Measurements from ENCODE around the gene TTC31.
A peak's percentile ranks its signal among the peaks of the same experiment; 100 is the strongest.

The TTC31 gene

GRCh38 chr2:74505448-74506246, 22.8 kb downstream of the TTC31 start:
- no peak for DNase-seq

- DNase-seq: peak; percentile 99
Observed at GRCh38 chr2:74507145-74507925, 24.5 kb downstream of the TTC31 start, which contains the start of gene PCGF1. PCGF1 (minus strand) TSS chr2:74507695; CDS start chr2:74507668, 27 bp downstream.

GRCh38 chr2:74507926-74508520, 25.1 kb downstream of the TTC31 start:
- no peak for DNase-seq

GRCh38 chr2:74510272-74510671, 27.4 kb downstream of the TTC31 start:
- no peak for DNase-seq

GRCh38 chr2:74511104-74511989, 28.5 kb downstream of the TTC31 start:
- no peak for DNase-seq

- no peak for DNase-seq
Observed at GRCh38 chr2:74512744-74513604, 30.1 kb downstream of the TTC31 start.

- DNase-seq: no peak
Observed at GRCh38 chr2:74513605-74514367, 30.9 kb downstream of the TTC31 start.

GRCh38 chr2:74514368-74515270, 31.7 kb downstream of the TTC31 start, which contains the start of gene TLX2:
TLX2 (plus strand) TSS chr2:74514450; CDS start chr2:74514807, 357 bp downstream.
- no peak for DNase-seq

GRCh38 chr2:74515271-74515980, 32.5 kb downstream of the TTC31 start:
- DNase-seq: no peak

- DNase-seq: peak; percentile 73 to 75
Observed at GRCh38 chr2:74515981-74516633, 33.2 kb downstream of the TTC31 start.

GRCh38 chr2:74516650-74517049, 33.8 kb downstream of the TTC31 start:
- no peak for DNase-seq

- DNase-seq: no peak
Observed at GRCh38 chr2:74522516-74522915, 39.6 kb downstream of the TTC31 start.

GRCh38 chr2:74524005-74524404, 41.1 kb downstream of the TTC31 start:
- no peak for DNase-seq

GRCh38 chr2:74524955-74525716, 42.3 kb downstream of the TTC31 start:
- DNase-seq: no peak

- no peak for DNase-seq
Observed at GRCh38 chr2:74525717-74526648, 43.1 kb downstream of the TTC31 start, which contains the start of gene DQX1. DQX1 (minus strand) TSS chr2:74526231; CDS start chr2:74525729, 502 bp downstream.

GRCh38 chr2:74526649-74527230, 43.9 kb downstream of the TTC31 start:
- DNase-seq: no peak

Measured in activated CD4-positive, alpha-beta T cell treated with anti-CD3 and anti-CD28 coated beads, Interleukin-2, amount 50 U/mL, for 4 hours (primary cell).